Stimulated activated CD4-positive, alpha-beta T cell treated with anti-CD3 and anti-CD28 coated beads, Interleukin-12 subunit alpha, Interleukin-12 subunit beta, amount 100 ng/mL, for 4 hours (primary cell): ENCODE measurements around the gene TSPAN17.

Experiments used
- DNase-seq: peaks from one replicate; pipeline ENCODE4 v3.0.0-alpha.2; 2020

TSPAN17 gene

GRCh38 chr5:176643491-176644219 is 3.6 kb upstream of the TSPAN17 start:
- no peak for DNase-seq

- no peak for DNase-seq
Measured at GRCh38 chr5:176644294-176644693, 3.0 kb upstream of the TSPAN17 start.

- no peak for DNase-seq
Measured at GRCh38 chr5:176644878-176645670, 2.2 kb upstream of the TSPAN17 start.

GRCh38 chr5:176646049-176646706 is 1.1 kb upstream of the TSPAN17 start:
- DNase-seq = no peak

- no peak for DNase-seq
Measured at GRCh38 chr5:176646707-176647029, 616 bp upstream of the TSPAN17 start.

- DNase-seq = no peak
Measured at GRCh38 chr5:176647843-176648473, 674 bp downstream of the TSPAN17 start.

GRCh38 chr5:176648474-176649194 is 1.4 kb downstream of the TSPAN17 start:
- no peak for DNase-seq

- no peak for DNase-seq
Measured at GRCh38 chr5:176650354-176650884, 3.1 kb downstream of the TSPAN17 start.

- DNase-seq = no peak
Measured at GRCh38 chr5:176651472-176651980, 4.2 kb downstream of the TSPAN17 start.

- no peak for DNase-seq
Measured at GRCh38 chr5:176652136-176652535, 4.9 kb downstream of the TSPAN17 start.

GRCh38 chr5:176653401-176654385 is 6.4 kb downstream of the TSPAN17 start:
- peak; percentile 78 for DNase-seq

GRCh38 chr5:176654856-176655255 is 7.6 kb downstream of the TSPAN17 start:
- no peak for DNase-seq

GRCh38 chr5:176656467-176656990 is 9.2 kb downstream of the TSPAN17 start:
- DNase-seq = no peak

- peak; percentile 64 for DNase-seq
Measured at GRCh38 chr5:176658007-176658599, 10.8 kb downstream of the TSPAN17 start.

GRCh38 chr5:176658817-176659511 is 11.7 kb downstream of the TSPAN17 start:
- DNase-seq = no peak

- no peak for DNase-seq
Measured at GRCh38 chr5:176659512-176659839, 12.2 kb downstream of the TSPAN17 start.

- DNase-seq = no peak
Measured at GRCh38 chr5:176659860-176660461, 12.7 kb downstream of the TSPAN17 start.

GRCh38 chr5:176660530-176660859 is 13.2 kb downstream of the TSPAN17 start:
- no peak for DNase-seq

- DNase-seq = peak; percentile 80
Measured at GRCh38 chr5:176660860-176661641, 13.8 kb downstream of the TSPAN17 start.
